DND-41 (cell line): ENCODE results near the gene TJP3.

Source experiments
- EZH2 ChIP-seq: IDR thresholded peaks from 3 replicates; pipeline ENCODE4 v1.6.1; 2012; ENCODE audit warnings: borderline replicate concordance, low read depth, mild to moderate bottlenecking, moderate library complexity, low read length, inconsistent platforms; ENCODE audit not compliant: severe bottlenecking
- TF ChIP-seq, protein P1 (sequence below): IDR thresholded peaks from 2 replicates; pipeline ENCODE4 v1.5.1; 2012; ENCODE audit warnings: borderline replicate concordance, low read length, moderate library complexity, mild to moderate bottlenecking; ENCODE audit not compliant: poor library complexity, severe bottlenecking; ENCODE audit errors: extremely low read depth

- TF ChIP-seq, protein P1, sequence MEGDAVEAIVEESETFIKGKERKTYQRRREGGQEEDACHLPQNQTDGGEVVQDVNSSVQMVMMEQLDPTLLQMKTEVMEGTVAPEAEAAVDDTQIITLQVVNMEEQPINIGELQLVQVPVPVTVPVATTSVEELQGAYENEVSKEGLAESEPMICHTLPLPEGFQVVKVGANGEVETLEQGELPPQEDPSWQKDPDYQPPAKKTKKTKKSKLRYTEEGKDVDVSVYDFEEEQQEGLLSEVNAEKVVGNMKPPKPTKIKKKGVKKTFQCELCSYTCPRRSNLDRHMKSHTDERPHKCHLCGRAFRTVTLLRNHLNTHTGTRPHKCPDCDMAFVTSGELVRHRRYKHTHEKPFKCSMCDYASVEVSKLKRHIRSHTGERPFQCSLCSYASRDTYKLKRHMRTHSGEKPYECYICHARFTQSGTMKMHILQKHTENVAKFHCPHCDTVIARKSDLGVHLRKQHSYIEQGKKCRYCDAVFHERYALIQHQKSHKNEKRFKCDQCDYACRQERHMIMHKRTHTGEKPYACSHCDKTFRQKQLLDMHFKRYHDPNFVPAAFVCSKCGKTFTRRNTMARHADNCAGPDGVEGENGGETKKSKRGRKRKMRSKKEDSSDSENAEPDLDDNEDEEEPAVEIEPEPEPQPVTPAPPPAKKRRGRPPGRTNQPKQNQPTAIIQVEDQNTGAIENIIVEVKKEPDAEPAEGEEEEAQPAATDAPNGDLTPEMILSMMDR = no peak
- no peak for TF ChIP-seq EZH2
These were observed 33.2 kb upstream of the TJP3 start for GRCh38 chr19:3674784-3675543.
